SH-SY5Y (cell line): ENCODE results near the gene RHOC.

ENCODE experiments used
- GATA2 ChIP-seq: IDR thresholded peaks from 2 replicates; pipeline ENCODE4 v1.6.1; 2011; ENCODE audit warnings: mild to moderate bottlenecking, low read depth, low read length
- GATA3 ChIP-seq: IDR thresholded peaks from 2 replicates; pipeline ENCODE4 v1.6.1; 2011; ENCODE audit warnings: low read depth, mild to moderate bottlenecking, low read length, moderate library complexity

The RHOC gene

GRCh38 chr1:112706505-112707220 is at the start of gene RHOC:
Gene RHOC, minus strand, starts transcription at chr1:112707127. Its CDS starts 3,328 bp downstream, at chr1:112703799.
- TF ChIP-seq GATA2 (no peak), GATA3 (no peak)

DNA sequence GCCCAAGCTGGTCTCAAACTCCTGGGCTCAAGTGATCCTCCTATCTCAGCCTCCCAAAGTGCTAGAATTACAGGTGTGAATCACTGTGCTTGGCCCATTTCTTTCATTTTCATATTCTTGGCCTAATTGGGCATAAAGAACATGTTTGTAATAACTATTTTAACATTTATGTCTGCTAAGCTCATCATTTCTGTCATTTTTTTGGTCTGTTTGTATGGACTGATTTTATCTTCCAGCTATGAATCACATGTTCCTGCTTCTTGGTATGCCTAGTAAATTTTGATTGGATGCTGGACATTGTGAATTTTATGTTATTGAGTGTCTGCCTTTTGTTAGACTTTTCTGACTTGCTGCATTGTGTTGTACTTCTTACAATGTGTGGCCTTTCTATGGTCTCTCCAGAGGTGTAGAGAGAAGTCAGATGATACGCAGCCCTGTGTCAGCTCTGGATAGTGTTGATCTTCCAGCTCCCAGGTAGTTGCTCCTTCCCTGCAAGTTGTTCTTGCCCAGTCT is 47.2 kb upstream of the RHOC start:
- no peak for TF ChIP-seq GATA3
- no peak for TF ChIP-seq GATA2

DNA sequence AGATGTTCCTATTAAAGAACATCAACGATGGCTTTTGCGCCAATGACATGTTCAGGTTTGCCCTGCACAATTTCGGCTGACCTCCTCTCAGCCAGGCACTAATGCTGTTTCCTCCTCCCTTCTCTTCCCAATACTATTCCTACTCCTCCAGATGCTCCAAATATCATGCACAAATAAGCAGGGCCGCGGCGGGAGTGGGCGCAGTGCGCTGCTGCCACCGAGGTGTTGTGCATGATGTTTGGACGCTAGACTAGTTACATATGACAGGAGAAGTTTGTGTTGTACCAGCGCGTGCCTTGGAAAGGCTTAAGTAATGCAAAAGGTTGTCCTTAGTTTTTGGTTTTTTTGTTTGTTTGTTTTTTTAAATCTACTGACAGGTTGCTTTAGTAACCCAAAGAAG is 41.5 kb upstream of the RHOC start:
- no peak for TF ChIP-seq GATA3
- no peak for TF ChIP-seq GATA2

DNA sequence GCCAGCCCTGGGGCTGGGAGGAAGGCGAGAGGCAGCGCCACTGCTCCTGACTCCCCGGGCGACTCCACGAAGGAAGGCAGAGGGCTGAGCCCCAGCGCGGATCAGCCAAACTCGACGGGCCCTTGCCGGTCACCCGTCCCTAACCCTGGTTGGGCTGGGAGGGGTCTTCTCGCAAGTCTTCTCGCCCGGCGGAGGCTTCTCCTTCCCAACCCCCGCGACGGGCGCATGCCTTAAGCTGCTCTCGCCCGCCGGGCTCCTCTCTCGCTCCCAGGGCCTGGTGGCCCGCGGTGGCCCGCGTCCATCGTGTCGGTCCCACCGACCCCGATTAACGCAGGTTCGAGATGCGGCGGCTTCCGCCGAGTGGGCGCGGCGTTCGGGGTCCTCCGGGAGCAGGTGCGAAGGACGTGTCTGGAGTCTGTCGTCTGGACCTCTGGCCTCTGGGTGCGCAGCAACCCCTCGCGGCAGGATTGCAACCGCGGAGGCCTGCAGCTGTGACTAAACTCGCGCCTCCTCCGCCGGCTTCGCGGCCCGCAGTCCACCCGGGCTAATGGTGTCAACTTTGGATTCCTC is 37.2 kb upstream of the RHOC start:
- TF ChIP-seq GATA2 (no peak), GATA3 (no peak)

- TF ChIP-seq GATA2, result no peak
These were observed 36.5 kb upstream of the RHOC start for GRCh38 chr1:112743174-112744008.

- TF ChIP-seq GATA3, result no peak
- TF ChIP-seq GATA2, result no peak
These were observed 30.6 kb upstream of the RHOC start for GRCh38 chr1:112737573-112737972.

GRCh38 chr1:112735752-112736151 is 28.8 kb upstream of the RHOC start:
- no peak for TF ChIP-seq GATA3
- no peak for TF ChIP-seq GATA2

DNA sequence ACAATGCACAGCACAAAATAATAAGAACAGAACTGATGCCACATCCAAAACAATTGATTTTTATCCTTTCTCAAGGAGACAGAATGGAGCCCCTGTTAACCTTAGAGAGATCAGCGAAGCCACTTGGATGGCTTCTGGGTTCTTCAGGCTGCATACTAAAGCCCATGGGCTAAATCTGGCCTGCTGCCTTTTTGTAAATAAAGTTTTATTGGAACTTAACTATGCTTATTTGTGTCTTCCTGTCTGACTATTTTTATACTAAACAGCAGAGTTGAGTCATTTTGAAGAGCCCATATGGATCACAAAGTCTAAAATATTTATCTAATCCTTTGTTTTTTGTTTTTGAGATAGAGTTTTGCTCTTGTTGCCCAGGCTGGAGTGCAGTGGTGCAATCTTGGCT is 24.5 kb upstream of the RHOC start:
- TF ChIP-seq GATA2 (no peak), GATA3 (no peak)

- no peak for TF ChIP-seq GATA2
- TF ChIP-seq GATA3, result no peak
These were observed 23.0 kb upstream of the RHOC start for GRCh38 chr1:112729909-112730308.

DNA sequence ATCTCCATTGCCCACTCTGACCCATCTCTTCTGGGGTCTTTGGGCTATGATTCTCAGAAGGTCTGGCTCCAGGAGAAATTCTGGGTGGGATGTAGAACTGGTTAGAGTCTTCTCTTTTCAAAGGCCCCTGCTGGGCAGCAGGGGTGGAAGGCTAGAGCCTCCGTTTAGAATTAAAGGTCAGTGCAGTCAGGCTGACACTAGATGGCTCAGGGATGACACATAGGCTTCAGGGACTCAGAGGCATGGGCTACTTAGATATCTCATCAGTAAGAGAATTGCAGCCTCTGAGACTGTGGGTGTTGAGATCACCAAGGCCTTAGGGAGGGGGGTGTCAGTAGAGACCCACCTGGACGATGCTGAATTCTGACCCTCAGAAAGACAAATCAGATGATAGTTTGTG is 20.8 kb upstream of the RHOC start:
- TF ChIP-seq GATA2 (no peak), GATA3 (no peak)

DNA sequence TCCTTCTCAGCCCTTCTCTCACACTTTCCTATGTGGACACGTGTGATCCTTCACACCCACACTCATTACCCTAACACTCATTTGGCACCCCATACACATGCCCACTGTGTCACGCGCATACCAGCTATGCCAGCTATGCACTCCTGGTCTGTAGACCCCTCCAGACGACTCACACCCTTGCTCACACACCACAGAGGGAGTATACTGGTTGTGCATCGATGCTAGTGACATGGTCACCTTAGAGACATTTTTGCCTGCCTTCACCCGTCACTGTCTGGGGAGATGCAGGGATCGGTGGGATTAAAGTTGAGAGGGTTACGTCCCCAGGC is 16.5 kb upstream of the RHOC start:
- TF ChIP-seq GATA2 (no peak), GATA3 (no peak)

DNA sequence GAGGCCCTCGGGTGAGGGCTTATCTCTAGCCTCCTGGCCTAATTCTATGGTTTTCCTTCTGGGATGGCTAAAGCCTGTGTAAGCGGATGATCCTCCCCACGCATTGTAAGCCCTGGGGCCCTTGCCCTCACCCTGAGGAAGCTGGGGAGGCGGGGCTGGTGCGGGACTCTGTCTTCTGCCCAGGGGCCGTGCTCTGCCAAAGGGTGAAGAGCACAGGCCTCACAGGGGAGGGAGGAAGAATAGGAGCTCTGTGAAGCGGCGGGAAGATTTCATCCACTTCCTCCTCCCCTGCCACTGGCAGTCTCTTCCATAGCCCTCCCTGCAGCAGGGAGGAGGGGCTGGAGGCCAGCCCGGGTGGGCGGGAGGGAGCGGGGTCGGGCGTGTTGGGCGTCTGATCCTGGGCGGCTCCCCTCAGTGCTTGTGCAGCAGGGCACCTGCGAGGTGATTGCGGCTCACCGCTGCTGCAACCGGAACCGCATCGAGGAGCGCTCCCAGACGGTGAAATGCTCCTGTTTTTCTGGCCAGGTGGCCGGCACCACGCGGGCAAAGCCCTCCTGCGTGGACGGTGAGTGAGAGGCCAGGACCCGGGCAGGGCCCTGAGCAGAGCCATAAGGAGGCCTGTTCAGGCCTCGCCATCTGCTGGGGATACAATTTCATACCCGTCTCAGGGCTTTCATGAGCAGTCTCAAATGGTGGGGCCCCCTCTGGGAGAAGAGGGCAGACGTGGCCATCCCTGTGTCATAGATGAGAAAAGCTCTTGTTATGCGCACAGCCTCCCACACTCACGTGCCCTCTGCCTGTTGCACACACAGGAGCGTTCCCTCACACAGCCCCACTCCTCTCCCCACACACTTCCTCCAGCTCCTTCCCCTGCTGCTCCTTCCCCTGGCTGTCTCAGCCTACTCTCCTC is 15.9 kb upstream of the RHOC start:
- no peak for TF ChIP-seq GATA2

GRCh38 chr1:112721966-112722524 is 15.1 kb upstream of the RHOC start:
- TF ChIP-seq GATA2 (no peak), GATA3 (no peak)
